Measurements from ENCODE around the gene TSHZ2.
"Not testable (repeated sequence)": the region's sequence is repeated elsewhere in the genome, so short reads cannot be mapped to it uniquely, and the experiment has no call there.

The TSHZ2 gene

DNA sequence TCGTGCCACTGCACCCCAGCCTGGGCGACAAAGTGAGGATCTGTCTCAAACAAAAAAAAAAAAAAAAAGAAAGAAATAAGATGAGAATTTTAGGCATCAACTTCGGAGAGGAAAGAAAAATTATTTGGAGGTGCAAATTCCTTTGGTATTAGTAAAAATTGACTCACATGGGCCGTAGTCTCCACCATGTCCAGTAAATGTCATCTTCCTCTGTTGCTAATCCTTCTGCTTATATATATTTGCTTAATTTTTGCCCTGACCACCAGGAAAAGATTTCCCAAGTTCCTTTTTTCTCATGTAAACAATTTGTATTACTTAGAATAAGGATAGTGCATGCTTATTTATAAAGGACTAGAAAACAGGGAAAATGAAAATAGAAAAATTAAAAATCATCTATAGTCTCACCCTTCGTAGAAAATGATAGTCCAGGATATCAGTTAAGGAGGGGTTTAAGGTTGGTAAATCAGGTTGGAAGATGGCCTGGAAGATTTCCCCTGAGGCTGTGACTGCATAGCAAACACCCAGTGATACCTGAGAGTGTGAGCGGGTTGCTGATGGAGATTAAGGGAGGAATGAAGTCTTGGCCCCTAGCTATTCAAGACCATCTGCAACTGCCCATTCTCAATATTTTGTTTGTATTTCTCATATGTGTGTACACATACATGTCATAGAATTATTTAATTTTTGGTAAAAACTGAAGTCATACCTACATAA lies 380.7 kb downstream of the TSHZ2 start:
- DNase-seq (ENCODE audit: low spot score), result no peak

- DNase-seq (ENCODE audit: low spot score), result no peak
These were observed 382.2 kb downstream of the TSHZ2 start for GRCh38 chr20:53354314-53354713.

DNA sequence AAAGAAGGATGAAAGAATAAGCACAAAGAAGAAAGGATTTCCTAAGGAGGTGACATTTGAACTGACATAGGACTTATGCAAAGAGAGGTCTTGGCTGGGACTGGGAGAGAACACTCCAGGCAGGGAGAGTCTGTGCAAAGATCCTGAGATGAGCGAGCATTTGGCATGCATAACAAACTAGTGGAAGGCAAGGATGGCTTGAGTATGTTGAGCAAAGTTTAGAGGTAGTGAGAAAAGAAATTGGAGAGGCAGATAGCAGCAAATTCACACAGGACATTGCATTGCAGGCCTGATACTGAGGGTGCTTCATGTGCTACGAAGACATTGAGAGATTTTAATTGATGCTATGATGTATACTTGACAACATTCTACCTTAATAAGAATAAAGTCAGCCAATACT lies 383.6 kb downstream of the TSHZ2 start:
- no peak for DNase-seq (ENCODE audit: low spot score)

- DNase-seq (ENCODE audit: low spot score), result no peak
These were observed 387.3 kb downstream of the TSHZ2 start for GRCh38 chr20:53359425-53359824.

DNA sequence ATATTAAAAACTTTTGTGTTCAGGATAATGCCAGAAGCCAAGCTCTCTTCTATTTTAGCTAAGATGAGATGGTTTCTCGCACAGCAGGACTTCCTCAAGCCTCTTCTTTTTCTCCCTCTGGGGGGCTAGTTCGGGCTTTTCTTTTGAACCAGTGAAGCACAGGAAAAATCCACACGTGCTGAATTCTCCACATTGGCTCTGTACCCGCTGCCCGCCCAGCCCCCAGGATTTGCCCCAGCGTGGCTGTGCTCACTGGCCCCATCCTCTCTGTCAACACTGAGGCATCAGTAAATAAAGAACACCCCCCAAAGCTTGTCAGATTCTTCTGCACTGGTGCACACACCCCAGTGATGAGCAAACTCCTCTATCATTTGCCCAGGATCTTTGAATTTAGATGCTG lies 388.7 kb downstream of the TSHZ2 start:
- DNase-seq (ENCODE audit: low spot score), result no peak

DNA sequence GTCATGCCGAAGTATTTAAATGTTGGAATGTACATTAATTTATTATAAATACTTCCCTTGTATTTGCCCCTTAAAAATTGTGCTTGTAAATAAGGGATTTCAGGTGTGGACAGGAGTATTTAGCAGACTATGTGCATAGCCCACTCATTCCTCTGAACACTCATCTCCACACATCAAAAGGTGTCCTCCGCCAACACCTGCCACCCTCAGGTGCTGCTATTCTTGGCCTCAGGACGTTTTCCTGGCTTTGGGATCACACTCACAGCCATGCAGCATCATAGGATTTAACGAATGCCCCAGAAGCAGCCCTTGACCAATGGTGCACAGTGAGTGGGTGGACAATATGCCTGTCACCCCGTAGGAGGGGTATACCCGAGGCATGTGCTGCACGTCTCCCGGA lies 390.6 kb downstream of the TSHZ2 start:
- no peak for DNase-seq (ENCODE audit: low spot score)

DNA sequence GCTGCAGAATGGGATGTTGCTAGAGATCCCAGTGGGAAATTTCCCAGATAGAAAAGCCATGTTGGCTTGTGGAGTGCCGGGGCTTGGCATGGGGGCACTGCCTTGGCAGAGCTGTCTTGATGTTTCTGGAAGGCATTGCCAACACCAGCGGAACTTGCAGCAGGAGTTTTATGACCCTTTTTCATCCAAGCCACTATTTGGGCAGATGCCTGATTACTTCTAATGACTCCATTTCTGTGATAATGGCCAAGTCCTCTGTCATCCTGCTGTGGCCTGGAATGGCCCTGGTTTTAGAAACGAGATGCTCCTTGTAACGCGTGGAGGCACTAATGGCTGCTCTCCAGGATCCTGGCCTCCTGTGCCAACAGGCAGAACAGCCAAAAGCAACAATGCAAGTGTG lies 392.5 kb downstream of the TSHZ2 start:
- no peak for DNase-seq (ENCODE audit: low spot score)

- no peak for DNase-seq (ENCODE audit: low spot score)
These were observed 392.9 kb downstream of the TSHZ2 start for GRCh38 chr20:53365076-53365475.

DNA sequence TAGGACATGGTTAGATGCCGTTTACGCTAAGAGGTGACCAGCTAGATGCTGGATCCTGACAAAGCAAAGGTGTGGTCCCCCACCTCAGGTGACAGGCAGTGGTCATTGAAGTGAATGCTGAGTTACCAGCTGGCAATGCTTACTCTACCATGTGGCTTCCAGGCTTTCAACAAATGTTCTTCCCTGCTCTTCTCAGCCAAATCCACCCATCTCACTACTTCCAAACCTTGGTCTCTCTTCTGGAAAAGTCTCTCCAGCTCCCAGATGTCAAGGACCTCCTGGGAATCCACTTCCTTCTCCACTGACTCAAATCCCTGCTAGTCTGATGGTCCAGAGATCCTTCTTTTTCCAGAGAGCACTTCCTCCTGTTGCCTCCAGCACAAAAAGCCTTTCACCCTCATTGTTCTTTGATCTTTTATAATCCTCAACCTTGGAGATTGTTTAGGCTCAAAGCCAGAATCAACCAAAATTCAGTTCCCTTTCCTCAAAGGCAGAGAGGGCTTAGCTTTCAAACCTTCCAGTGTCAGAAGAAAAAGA lies 393.4 kb downstream of the TSHZ2 start:
- no peak for DNase-seq (ENCODE audit: low spot score)

DNA sequence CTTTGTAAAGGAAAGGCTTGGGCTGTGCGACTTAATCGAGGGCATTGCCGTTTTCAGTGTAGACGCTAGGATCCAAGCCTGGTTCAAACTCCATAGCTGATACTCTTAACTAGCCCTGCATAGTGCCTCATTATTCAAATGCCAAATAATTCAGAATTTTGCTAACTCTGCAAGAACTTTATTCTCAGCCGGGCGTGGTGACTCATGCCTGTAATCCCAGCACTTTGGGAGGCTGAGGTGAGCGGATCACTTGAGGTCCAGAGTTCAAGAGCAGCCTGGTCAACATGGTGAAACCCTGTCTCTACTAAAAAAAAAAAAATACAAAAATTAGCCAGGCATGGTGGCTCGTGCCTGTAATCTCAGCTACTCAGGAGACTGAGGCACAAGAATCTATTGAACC lies 394.8 kb downstream of the TSHZ2 start:
- not testable (repeated sequence) for DNase-seq (ENCODE audit: low spot score)

DNA sequence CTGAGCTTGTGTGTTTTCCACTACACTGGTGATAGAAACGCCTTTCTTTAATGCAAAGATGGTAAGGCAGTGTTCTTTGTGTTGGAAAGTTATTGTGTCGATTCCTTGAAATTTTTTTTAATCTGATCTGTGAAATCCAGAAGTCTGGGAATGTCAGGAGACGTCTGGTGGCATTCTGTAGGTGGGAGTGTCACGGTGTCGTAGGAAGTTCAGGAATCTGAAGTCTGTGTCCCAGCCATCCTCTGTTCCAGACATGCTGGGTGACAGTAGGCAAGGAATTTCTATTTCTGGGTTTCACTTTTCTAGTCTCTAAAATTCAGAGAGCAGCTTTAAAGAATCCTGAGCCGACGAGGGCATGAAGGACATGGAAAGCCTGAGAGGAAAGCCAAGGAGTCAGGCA lies 397.7 kb downstream of the TSHZ2 start:
- no peak for DNase-seq (ENCODE audit: low spot score)

- no peak for DNase-seq (ENCODE audit: low spot score)
These were observed 398.3 kb downstream of the TSHZ2 start for GRCh38 chr20:53370345-53370961.

DNA sequence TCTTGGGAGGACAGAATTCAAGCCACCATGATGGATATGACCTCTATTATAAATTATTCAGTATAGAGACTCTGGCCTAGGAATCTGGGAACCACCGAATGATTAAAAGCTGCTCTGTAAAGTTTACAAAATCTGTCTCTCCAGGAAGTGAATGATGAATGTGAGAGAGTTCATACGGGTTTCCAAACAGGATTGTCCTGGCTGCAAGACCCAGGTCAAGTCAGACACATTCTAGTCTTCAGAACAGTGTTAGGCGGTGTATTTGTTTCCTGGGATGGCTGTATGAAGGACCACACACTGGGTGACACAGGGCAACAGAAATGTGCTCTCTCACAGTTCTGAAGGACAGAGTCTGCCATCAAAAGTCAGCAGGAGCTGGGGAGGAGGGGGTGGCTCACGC lies 399.1 kb downstream of the TSHZ2 start:
- no peak for DNase-seq (ENCODE audit: low spot score)

GRCh38 chr20:53376021-53376420 lies 403.9 kb downstream of the TSHZ2 start:
- no peak for DNase-seq (ENCODE audit: low spot score)

- DNase-seq (ENCODE audit: low spot score), result no peak
These were observed 407.1 kb downstream of the TSHZ2 start for GRCh38 chr20:53379014-53379832.

GRCh38 chr20:53379833-53380120 lies 407.6 kb downstream of the TSHZ2 start:
- DNase-seq (ENCODE audit: low spot score), result no peak

- no peak for DNase-seq (ENCODE audit: low spot score)
These were observed 409.6 kb downstream of the TSHZ2 start for GRCh38 chr20:53381568-53382262.

GRCh38 chr20:53382263-53382844 lies 410.2 kb downstream of the TSHZ2 start:
- DNase-seq (ENCODE audit: low spot score), result no peak

GRCh38 chr20:53383916-53384315 lies 411.8 kb downstream of the TSHZ2 start:
- DNase-seq (ENCODE audit: low spot score), result no peak

GRCh38 chr20:53384392-53384791 lies 412.2 kb downstream of the TSHZ2 start:
- DNase-seq (ENCODE audit: low spot score), result no peak

DNA sequence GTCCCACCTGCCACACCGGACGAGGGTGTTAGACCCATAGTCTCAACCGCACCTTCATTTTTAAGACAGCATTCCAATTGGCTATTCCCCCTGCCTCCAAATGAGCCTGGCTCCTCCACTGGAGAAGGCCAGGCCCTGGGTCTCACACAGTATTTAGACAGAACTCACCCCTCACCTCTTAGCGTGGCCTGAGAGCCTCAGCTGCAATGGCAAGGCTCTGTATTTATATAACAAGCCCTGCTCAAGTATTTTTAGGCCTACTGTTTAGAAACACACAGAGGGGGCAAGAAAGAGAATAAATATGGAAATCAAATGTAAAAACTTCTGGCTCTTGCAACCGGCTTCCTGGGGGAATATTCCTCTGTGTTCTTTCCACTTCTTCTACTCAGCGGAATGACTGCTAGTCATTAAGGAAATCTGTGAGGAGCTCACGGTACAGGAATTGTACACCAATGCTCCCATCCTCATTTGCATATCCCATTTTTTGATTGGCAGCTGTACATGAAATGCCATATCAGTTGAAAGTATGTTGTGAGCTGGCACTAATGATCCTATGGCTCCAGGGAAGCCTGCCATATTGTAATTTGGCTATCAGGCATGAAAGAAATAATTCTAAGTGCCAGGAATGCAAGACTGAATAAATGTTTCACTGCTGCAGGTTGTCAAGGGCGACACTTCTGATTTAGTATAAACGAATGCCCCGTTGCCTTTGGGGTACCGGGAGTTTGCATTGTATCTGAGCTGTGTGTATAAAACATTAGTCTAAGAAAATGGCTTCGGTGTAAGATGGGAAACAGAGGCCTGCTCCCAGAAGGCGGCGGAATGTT lies 414.0 kb downstream of the TSHZ2 start:
- no peak for DNase-seq (ENCODE audit: low spot score)
